Smooth muscle cell (in vitro differentiated cells): ENCODE data around the gene KCNF1. TPM values are rescaled to one million over a fixed set of nuclear protein-coding genes. Genes with fewer than 3 reads are reported as not detected.

ENCODE experiments used
- DNase-seq: peaks from one replicate; lab custom pipeline; 2025; ENCODE audit not compliant: unreplicated experiment; lab: John Stamatoyannopoulos, UW
- H2AFZ ChIP-seq: fragments of 200-600 bp; sonication (generic); 2 replicates; pipeline ENCODE4 v1.6.0; 2016; ENCODE audit warnings: antibody characterized with exemption, low read depth, mild to moderate bottlenecking
- H3F3A ChIP-seq: fragments of 200-600 bp; sonication (generic); 2 replicates; pipeline ENCODE4 v1.6.0; 2017; ENCODE audit warnings: antibody characterized with exemption, low read depth
- H3K27ac ChIP-seq: fragments of 200-600 bp; sonication (generic); 2 replicates; pipeline ENCODE4 v1.5.1; 2016; ENCODE audit warnings: low read depth, mild to moderate bottlenecking
- H3K27me3 ChIP-seq: fragments of 200-600 bp; sonication (generic); 2 replicates; pipeline ENCODE4 v1.6.1; 2016; ENCODE audit warnings: low read depth, mild to moderate bottlenecking
- H3K36me3 ChIP-seq: fragments of 200-600 bp; sonication (generic); 2 replicates; pipeline ENCODE4 v1.5.1; 2016; ENCODE audit warnings: low read depth
- H3K4me1 ChIP-seq: fragments of 200-600 bp; sonication (generic); 2 replicates; pipeline ENCODE4 v1.5.1; 2016; ENCODE audit warnings: low read depth
- H3K4me2 ChIP-seq: fragments of 200-600 bp; sonication (generic); 2 replicates; pipeline ENCODE4 v1.6.0; 2016; ENCODE audit warnings: mild to moderate bottlenecking
- H3K4me3 ChIP-seq: fragments of 200-600 bp; sonication (generic); 2 replicates; pipeline ENCODE4 v1.5.1; 2016; ENCODE audit warnings: mild to moderate bottlenecking
- H3K79me2 ChIP-seq: fragments of 200-600 bp; sonication (generic); 2 replicates; pipeline ENCODE4 v1.6.0; 2016; ENCODE audit warnings: low read depth, mild to moderate bottlenecking
- H3K9ac ChIP-seq: fragments of 200-600 bp; sonication (generic); 2 replicates; pipeline ENCODE4 v1.6.0; 2016; ENCODE audit warnings: low read depth
- H3K9me3 ChIP-seq: fragments of 200-600 bp; sonication (generic); replicated peaks from 2 replicates; pipeline ENCODE4 v1.5.1; 2016; ENCODE audit warnings: low read depth
- H4K20me1 ChIP-seq: fragments of 200-600 bp; sonication (generic); 2 replicates; pipeline ENCODE4 v1.6.0; 2016; ENCODE audit warnings: low read depth
- WGBS: methylation state at CpG from one replicate; pipeline ENCODE4 v1.1.7; 2016; ENCODE audit warnings: low lambda C conversion rate; 5-methylcytosine and 5-hydroxymethylcytosine counted together
- polyA plus RNA-seq: library from polyadenylated mRNA; unstranded; fragments of >200 nt; fragmentation: Nextera tagmentation; extraction: Ambion mirVana; gene quantifications from 2 replicates; pipeline ENCODE4 v1.2.1, GENCODE V29; 2016
- total RNA-seq: library from RNA; depleted of rRNA; stranded (reverse); fragments of >200 nt; gene quantifications from 2 replicates; pipeline ENCODE4 v1.2.3, GENCODE V29; 2014
- TF ChIP-seq, protein P1 (sequence below): fragments of 200-600 bp; sonication (generic); IDR thresholded peaks from 2 replicates; pipeline ENCODE4 v1.5.1; 2017; ENCODE audit warnings: borderline replicate concordance, mild to moderate bottlenecking, antibody characterized with exemption; ENCODE audit not compliant: insufficient read depth, poor library complexity, severe bottlenecking

The KCNF1 gene
- total and polyA plus RNA-seq, 2 experiments from 2014 or later: 0.55 TPM; not detected in 1

DNA sequence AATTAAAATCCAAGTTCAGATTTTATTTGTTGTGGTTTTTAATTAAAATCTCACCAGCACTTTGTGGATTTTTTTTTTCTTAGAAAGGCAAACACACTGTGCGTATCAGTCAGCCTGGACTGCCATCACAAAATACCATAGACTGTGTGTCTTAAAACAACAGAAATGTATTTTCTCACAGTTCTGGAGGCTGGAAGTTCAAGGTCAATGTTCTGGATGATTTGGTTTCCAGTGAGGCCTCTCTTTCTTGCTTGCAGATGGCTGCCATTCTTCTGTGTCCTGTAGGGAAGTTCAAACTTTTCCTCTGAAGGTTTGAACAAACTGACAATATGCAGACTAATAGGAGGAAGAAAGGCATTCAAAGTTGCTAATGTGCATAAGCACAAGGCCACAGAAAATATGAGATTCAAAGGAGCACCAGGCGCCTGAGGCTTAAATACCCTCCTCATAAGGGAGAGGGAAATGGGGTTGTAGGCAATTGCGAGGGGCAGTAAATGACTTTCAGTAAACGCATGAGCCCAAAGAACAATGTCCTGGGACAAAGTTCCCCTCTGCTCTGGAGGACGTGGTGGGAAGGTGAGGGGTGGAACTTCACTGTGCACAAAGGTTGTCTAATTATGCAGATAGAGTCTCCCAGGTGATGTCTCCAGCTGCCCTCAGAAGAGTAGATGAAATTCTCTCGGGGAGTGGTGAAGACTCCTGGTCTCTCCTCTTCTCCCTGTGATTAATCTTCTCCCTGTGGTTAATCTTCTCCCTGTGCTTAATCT is 26.5 kb upstream of the KCNF1 start:
- Histone ChIP-seq H3K9me3 (no peaks in the 10 kb centered on the region), H4K20me1 (no peaks in the 10 kb centered on the region)

DNA sequence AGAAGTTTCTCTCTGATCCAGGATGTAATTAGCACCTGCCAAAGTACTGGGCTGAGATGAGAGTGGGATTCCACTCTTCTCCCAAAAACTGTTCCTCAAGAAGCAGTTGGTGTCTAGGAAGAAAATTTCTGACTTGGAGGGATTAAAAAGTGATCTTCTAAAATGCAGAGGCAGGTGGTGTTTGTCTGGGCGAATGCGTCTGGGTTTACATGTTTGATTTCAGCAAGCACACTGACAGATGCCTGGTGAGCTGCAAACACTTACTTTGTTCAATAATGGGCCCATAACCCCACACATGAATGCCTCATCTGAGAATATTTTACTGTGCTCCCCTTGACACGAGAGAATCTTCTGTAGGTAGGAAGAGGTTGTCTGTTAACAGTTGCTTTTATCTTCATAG is 24.3 kb upstream of the KCNF1 start:
- no peaks in the 10 kb centered on the region for H4K20me1 ChIP-seq
- peaks cover 15% of the 10 kb centered on the region for H3K4me1 ChIP-seq
- no peaks in the 10 kb centered on the region for H3K79me2 ChIP-seq
- H3K9me3 ChIP-seq: no peaks in the 10 kb centered on the region
- peaks cover 16% of the 10 kb centered on the region for H3K27me3 ChIP-seq
- no peak overlapping the region for H3K4me3 ChIP-seq
- WGBS: 75% methylated on average over 3 of the region's 3 CpGs
- DNase-seq: no peak
- H3K27ac ChIP-seq: no peak overlapping the region
- H3K9ac ChIP-seq: no peak overlapping the region
- no peak overlapping the region for H3K4me2 ChIP-seq
- H3F3A ChIP-seq: no peaks in the 10 kb centered on the region
- no peaks in the 10 kb centered on the region for H3K36me3 ChIP-seq
- TF ChIP-seq, protein P1, sequence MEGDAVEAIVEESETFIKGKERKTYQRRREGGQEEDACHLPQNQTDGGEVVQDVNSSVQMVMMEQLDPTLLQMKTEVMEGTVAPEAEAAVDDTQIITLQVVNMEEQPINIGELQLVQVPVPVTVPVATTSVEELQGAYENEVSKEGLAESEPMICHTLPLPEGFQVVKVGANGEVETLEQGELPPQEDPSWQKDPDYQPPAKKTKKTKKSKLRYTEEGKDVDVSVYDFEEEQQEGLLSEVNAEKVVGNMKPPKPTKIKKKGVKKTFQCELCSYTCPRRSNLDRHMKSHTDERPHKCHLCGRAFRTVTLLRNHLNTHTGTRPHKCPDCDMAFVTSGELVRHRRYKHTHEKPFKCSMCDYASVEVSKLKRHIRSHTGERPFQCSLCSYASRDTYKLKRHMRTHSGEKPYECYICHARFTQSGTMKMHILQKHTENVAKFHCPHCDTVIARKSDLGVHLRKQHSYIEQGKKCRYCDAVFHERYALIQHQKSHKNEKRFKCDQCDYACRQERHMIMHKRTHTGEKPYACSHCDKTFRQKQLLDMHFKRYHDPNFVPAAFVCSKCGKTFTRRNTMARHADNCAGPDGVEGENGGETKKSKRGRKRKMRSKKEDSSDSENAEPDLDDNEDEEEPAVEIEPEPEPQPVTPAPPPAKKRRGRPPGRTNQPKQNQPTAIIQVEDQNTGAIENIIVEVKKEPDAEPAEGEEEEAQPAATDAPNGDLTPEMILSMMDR: no peak
- H2AFZ ChIP-seq: no peak overlapping the region

More for the DNA sequence above, 26.5 kb upstream of the KCNF1 start:
- DNase-seq: no peak
- H3K4me3 ChIP-seq: no peak overlapping the region
- TF ChIP-seq, protein P1: no peak
- H3K4me1 ChIP-seq: peaks cover 15% of the 10 kb centered on the region
- H3K79me2 ChIP-seq: no peaks in the 10 kb centered on the region
- H3K4me2 ChIP-seq: no peak overlapping the region
- WGBS: 92% methylated on average over 6 of the region's 6 CpGs
- no peaks in the 10 kb centered on the region for H3F3A ChIP-seq
- H3K27ac ChIP-seq: no peak overlapping the region
- no peak overlapping the region for H3K9ac ChIP-seq
- peaks cover under 1% of the 10 kb centered on the region for H3K27me3 ChIP-seq
- peak overlapping the region; percentile 2 for H2AFZ ChIP-seq
- H3K36me3 ChIP-seq: no peaks in the 10 kb centered on the region

DNA sequence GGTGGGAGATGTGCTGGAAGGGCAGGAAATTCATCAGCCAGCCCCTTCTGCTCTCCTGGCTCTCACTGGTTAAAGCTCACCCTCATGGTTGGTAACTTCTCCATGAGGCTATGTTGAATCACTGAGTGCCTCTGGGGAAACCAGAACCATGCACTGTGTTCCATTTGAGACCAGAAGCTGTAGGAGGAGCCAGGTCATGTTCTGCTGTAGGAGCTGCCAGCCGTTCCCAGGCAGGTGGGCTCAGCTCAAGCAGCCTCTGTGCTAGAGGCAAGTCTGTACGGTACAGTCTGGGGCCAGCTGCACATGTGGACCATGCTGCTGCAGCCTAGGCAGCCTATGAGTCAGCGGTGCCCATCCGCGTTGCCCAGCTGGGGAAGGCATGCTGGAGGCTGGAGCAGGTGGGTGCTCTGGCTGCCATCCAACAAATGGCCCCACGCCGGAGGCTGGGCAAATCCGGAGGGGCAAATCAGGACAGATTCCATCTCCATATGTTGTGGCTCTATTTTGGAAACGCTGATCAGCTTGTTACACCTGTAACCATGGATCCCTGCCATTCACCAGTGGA is 22.0 kb upstream of the KCNF1 start:
- Histone ChIP-seq H3K4me1 (peaks cover 4% of the 10 kb centered on the region), H2AFZ (no peak overlapping the region), H3K9me3 (no peaks in the 10 kb centered on the region), H3K27me3 (peaks cover 30% of the 10 kb centered on the region), H3K36me3 (no peaks in the 10 kb centered on the region), H3F3A (no peaks in the 10 kb centered on the region), H3K79me2 (no peaks in the 10 kb centered on the region), H3K4me2 (no peak overlapping the region), H3K9ac (no peak overlapping the region), H3K4me3 (no peak overlapping the region), H3K27ac (no peak overlapping the region), H4K20me1 (no peaks in the 10 kb centered on the region)
- 91% methylated on average over 9 of the region's 9 CpGs for WGBS
- TF ChIP-seq, protein P1: no peak
- DNase-seq: no peak
